Activated CD4-positive, alpha-beta T cell treated with anti-CD3 and anti-CD28 coated beads for 36 hours (primary cell): ENCODE data around the gene BACH1. TPM values are rescaled to one million over a fixed set of nuclear protein-coding genes. Genes with fewer than 3 reads are reported as not detected.
A peak's percentile ranks its signal among the peaks of the same experiment; 100 is the strongest.

Experiments
- ATAC-seq: fragments of 200-7000 bp; cut with Tn5 transposase; one replicate; pipeline ENCODE4 v1.10.0; 2021; ENCODE audit warnings: mild to moderate bottlenecking, moderate library complexity
- CTCF ChIA-PET: fragments of 350-600 bp; sonication (Branson Sonifier 250); formaldehyde crosslinking; loops from one replicate; lab custom pipeline; 2021; ENCODE audit warnings: antibody characterized with exemption; lab: Charles Lee
- POLR2A ChIA-PET: fragments of 350-600 bp; sonication (Branson Sonifier 250); formaldehyde crosslinking; loops from one replicate; lab custom pipeline; 2021; ENCODE audit warnings: antibody characterized with exemption, inconsistent platforms; lab: Charles Lee
- DNase-seq: peaks from one replicate; pipeline ENCODE4 v3.0.0-alpha.2; 2020
- H3K27ac Mint-ChIP-seq: one replicate; pipeline ENCODE4 v1.8.0; 2021; ENCODE audit warnings: mixed read lengths
- H3K27me3 Mint-ChIP-seq: one replicate; pipeline ENCODE4 v1.8.0; 2021; ENCODE audit warnings: mixed read lengths
- H3K36me3 Mint-ChIP-seq: one replicate; pipeline ENCODE4 v1.8.0; 2021; ENCODE audit warnings: low read depth, mixed read lengths
- H3K4me1 Mint-ChIP-seq: one replicate; pipeline ENCODE4 v1.8.0; 2021; ENCODE audit warnings: mixed read lengths
- H3K4me3 Mint-ChIP-seq: one replicate; pipeline ENCODE4 v1.8.0; 2021; ENCODE audit warnings: mild to moderate bottlenecking, moderate library complexity, mixed read lengths
- H3K9me3 Mint-ChIP-seq: one replicate; pipeline ENCODE4 v1.8.0; 2021; ENCODE audit warnings: low read depth, mixed read lengths
- intact Hi-C, 2 experiments: fragments of 100-400 bp; cut with DNase I in 1 of 2; cut with micrococcal nuclease in 1 of 2; formaldehyde crosslinking; loops; one replicate each; pipeline versions ENCODE4 v1.14.2 to v1.15.1; 2022 to 2024; cut with DNase I, micrococcal nuclease
- total RNA-seq, 2 experiments: library from RNA; stranded (reverse); gene quantifications; one replicate each; pipeline ENCODE4 v1.2.3, GENCODE V29; 2021

The BACH1 gene
- total RNA-seq, 2 experiments from 2014 or later: 24.1 to 27.0 TPM

- DNase-seq (no peak), ATAC-seq (no peak)
- no peaks in the 10 kb centered on the region for H3K27me3 Mint-ChIP-seq
- POLR2A ChIA-PET: no interaction called here
- no peak overlapping the region for H3K4me3 Mint-ChIP-seq
- no peak overlapping the region for H3K27ac Mint-ChIP-seq
- H3K4me1 Mint-ChIP-seq: peaks cover 22% of the 10 kb centered on the region
- H3K36me3 Mint-ChIP-seq: peaks cover 44% of the 10 kb centered on the region
- H3K9me3 Mint-ChIP-seq: no peaks in the 10 kb centered on the region
- CTCF ChIA-PET: interaction anchor here (1.0 kb wide), 1 partner anchor 16 kb away, joined by 3 read pairs; no protein-coding TSS in a partner anchor
- intact Hi-C loops: no loop called here
Observed at GRCh38 chr21:29330797-29331196, 32.1 kb downstream of the BACH1 start.

GRCh38 chr21:29332461-29333362, 34.0 kb downstream of the BACH1 start:
- Mint-ChIP-seq H3K27me3 (no peaks in the 10 kb centered on the region), H3K27ac (no peak overlapping the region), H3K9me3 (no peaks in the 10 kb centered on the region), H3K4me1 (peaks cover 20% of the 10 kb centered on the region), H3K4me3 (no peak overlapping the region), H3K36me3 (peaks cover 25% of the 10 kb centered on the region)
- ChIA-PET POLR2A (no interaction called here), CTCF (no interaction called here)
- DNase-seq: no peak
- intact Hi-C loops: no loop called here
- peak; percentile 86 for ATAC-seq

GRCh38 chr21:29333406-29333805, 34.7 kb downstream of the BACH1 start:
- intact Hi-C loops: no loop called here

DNA sequence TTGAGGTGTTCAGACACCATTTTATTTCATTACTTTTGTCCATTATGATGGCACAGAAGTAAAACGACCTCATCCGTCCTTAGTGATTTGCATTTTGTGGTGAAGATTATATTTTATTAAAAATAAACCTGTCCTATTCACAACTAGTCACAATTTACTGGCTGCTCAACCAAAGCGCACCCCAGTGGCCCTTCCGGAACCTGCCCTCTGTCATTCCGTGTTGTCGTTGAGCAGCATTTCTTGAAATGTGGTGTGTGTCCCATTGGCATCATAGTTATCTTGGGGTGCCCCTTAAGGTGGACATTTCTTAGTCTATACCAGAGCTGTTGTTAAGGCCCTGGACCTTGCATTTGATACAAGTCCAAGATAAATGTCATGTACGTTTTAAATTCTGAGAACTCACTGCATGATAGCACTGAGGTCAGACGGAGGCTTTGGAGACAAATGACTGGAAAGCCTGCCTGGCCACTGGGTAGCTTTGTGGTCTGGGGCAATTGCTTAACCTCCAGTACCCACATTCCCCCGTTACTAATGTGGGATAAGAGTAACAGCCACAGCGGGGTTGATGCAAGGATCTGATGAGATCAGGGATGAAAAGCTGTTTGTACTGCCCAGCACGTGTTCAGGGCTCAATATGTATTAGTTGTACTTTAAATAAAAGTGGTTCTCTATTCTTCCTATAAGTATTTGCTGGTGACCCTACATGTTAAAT, 36.2 kb downstream of the BACH1 start:
- no peak overlapping the region for H3K4me3 Mint-ChIP-seq
- POLR2A ChIA-PET: interaction anchor here (0.6 kb wide), 1 partner anchor 469 kb away, joined by 5 read pairs; no protein-coding TSS in a partner anchor
- no peak for DNase-seq
- ATAC-seq: peak; percentile 10
- no peak overlapping the region for H3K27ac Mint-ChIP-seq
- CTCF ChIA-PET: interaction anchor here (1.0 kb wide), 1 partner anchor 37 kb away, joined by 4 read pairs; no protein-coding TSS in a partner anchor
- H3K27me3 Mint-ChIP-seq: no peaks in the 10 kb centered on the region
- peaks cover 20% of the 10 kb centered on the region for H3K36me3 Mint-ChIP-seq
- intact Hi-C loops: no loop called here
- no peaks in the 10 kb centered on the region for H3K9me3 Mint-ChIP-seq
- H3K4me1 Mint-ChIP-seq: peaks cover 24% of the 10 kb centered on the region

More at GRCh38 chr21:29333406-29333805, 34.7 kb downstream of the BACH1 start:
- no peak for DNase-seq
- no peak overlapping the region for H3K27ac Mint-ChIP-seq
- H3K9me3 Mint-ChIP-seq: no peaks in the 10 kb centered on the region
- ChIA-PET POLR2A (no interaction called here), CTCF (no interaction called here)
- ATAC-seq: no peak
- H3K27me3 Mint-ChIP-seq: no peaks in the 10 kb centered on the region
- peaks cover 20% of the 10 kb centered on the region for H3K4me1 Mint-ChIP-seq
- H3K4me3 Mint-ChIP-seq: no peak overlapping the region
- H3K36me3 Mint-ChIP-seq: peaks cover 24% of the 10 kb centered on the region

GRCh38 chr21:29335720-29336119, 37.0 kb downstream of the BACH1 start:
- POLR2A ChIA-PET: interaction anchor here (0.6 kb wide), 1 partner anchor 468 kb away, joined by 5 read pairs; no protein-coding TSS in a partner anchor
- no peak overlapping the region for H3K4me3 Mint-ChIP-seq
- H3K36me3 Mint-ChIP-seq: peaks cover 22% of the 10 kb centered on the region
- CTCF ChIA-PET: interaction anchor here (0.7 to 1.0 kb wide), 2 partner anchors 36 to 248 kb away, joined by 3 to 4 read pairs; no protein-coding TSS in a partner anchor
- ATAC-seq (no peak), DNase-seq (no peak)
- intact Hi-C loops: no loop called here
- H3K27me3 Mint-ChIP-seq: no peaks in the 10 kb centered on the region
- no peaks in the 10 kb centered on the region for H3K9me3 Mint-ChIP-seq
- no peak overlapping the region for H3K27ac Mint-ChIP-seq
- peaks cover 26% of the 10 kb centered on the region for H3K4me1 Mint-ChIP-seq

- POLR2A ChIA-PET: interaction anchor here (0.6 kb wide), 1 partner anchor 25 kb away, joined by 3 read pairs; no protein-coding TSS in a partner anchor
Observed at GRCh38 chr21:29338256-29338655, 39.5 kb downstream of the BACH1 start.

DNA sequence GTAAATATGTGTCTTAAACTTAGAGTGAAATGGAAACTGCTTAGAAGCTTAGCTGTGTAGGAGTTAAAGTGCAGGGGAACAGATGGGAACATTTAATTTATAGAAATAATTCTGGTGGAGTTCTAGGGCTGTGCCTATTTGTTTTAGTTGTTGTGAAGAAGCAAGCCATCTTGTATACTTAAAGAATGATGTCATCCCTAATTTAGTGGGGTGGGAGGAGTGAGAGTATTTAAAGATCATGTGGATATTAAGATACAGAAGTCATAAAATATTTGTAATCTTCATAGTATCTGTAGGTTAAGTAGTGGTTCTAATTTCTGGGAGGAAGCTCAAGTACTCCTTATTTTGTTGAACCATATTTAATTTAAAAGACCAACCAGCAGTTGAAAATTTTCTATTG, 41.5 kb downstream of the BACH1 start:
- no peak overlapping the region for H3K27ac Mint-ChIP-seq
- ATAC-seq (no peak), DNase-seq (no peak)
- H3K27me3 Mint-ChIP-seq: no peaks in the 10 kb centered on the region
- intact Hi-C loops: no loop called here
- H3K9me3 Mint-ChIP-seq: no peaks in the 10 kb centered on the region
- POLR2A ChIA-PET: interaction anchor here (0.6 kb wide), 1 partner anchor 8 kb away, joined by 3 read pairs; no protein-coding TSS in a partner anchor
- H3K4me3 Mint-ChIP-seq: no peak overlapping the region
- H3K4me1 Mint-ChIP-seq: peaks cover 39% of the 10 kb centered on the region
- CTCF ChIA-PET: interaction anchor here (0.6 to 1.2 kb wide), 5 partner anchors 8 to 40 kb away, joined by 3 to 9 read pairs (median 3); no protein-coding TSS in a partner anchor
- H3K36me3 Mint-ChIP-seq: peaks cover 15% of the 10 kb centered on the region

More at GRCh38 chr21:29338256-29338655, 39.5 kb downstream of the BACH1 start:
- CTCF ChIA-PET: interaction anchor here (0.9 to 2.2 kb wide), 3 partner anchors 12 to 93 kb away, joined by 3 to 6 read pairs (median 4); no protein-coding TSS in a partner anchor
- Mint-ChIP-seq H3K4me1 (peaks cover 32% of the 10 kb centered on the region), H3K27me3 (no peaks in the 10 kb centered on the region), H3K9me3 (no peaks in the 10 kb centered on the region), H3K36me3 (peaks cover 16% of the 10 kb centered on the region), H3K4me3 (no peak overlapping the region), H3K27ac (no peak overlapping the region)
- DNase-seq (no peak), ATAC-seq (no peak)
- intact Hi-C loops: no loop called here

- Mint-ChIP-seq H3K36me3 (peaks cover 15% of the 10 kb centered on the region), H3K9me3 (no peaks in the 10 kb centered on the region), H3K4me3 (peak overlapping the region; percentile 29), H3K4me1 (peaks cover 42% of the 10 kb centered on the region), H3K27me3 (no peaks in the 10 kb centered on the region), H3K27ac (peak overlapping the region; percentile 79)
- peak; percentile 79 for DNase-seq
- CTCF ChIA-PET: interaction anchor here (0.6 to 3.2 kb wide), 4 partner anchors 29 to 507 kb away, joined by 3 to 15 read pairs (median 4); no protein-coding TSS in a partner anchor
- intact Hi-C loops: loop anchor here (1.0 to 2.0 kb wide), 4 partner anchors 29 to 109 kb away; no protein-coding TSS in a partner anchor
- POLR2A ChIA-PET: interaction anchor here (0.6 to 1.0 kb wide), 3 partner anchors 19 to 109 kb away, joined by 3 to 6 read pairs (median 3); no protein-coding TSS in a partner anchor
- peak; percentile 94 for ATAC-seq
Observed at GRCh38 chr21:29342363-29342957, 43.7 kb downstream of the BACH1 start.

GRCh38 chr21:29343519-29343918, 44.8 kb downstream of the BACH1 start:
- POLR2A ChIA-PET: interaction anchor here (0.8 kb wide), 1 partner anchor 44 kb away, joined by 3 read pairs; no protein-coding TSS in a partner anchor
- CTCF ChIA-PET: interaction anchor here (1.2 to 3.2 kb wide), 3 partner anchors 28 to 118 kb away, joined by 3 to 15 read pairs (median 3); no protein-coding TSS in a partner anchor

GRCh38 chr21:29346281-29346680, 47.6 kb downstream of the BACH1 start:
- CTCF ChIA-PET: interaction anchor here (1.1 to 1.3 kb wide), 2 partner anchors 13 to 25 kb away, joined by 4 to 5 read pairs; no protein-coding TSS in a partner anchor
- intact Hi-C loops: loop anchor here (5.0 kb wide), 3 partner anchors 114 to 274 kb away; partner anchors contain the start of gene CCT8 (in 1 of the 2)
- H3K9me3 Mint-ChIP-seq: no peaks in the 10 kb centered on the region
- POLR2A ChIA-PET: interaction anchor here (0.7 kb wide), 1 partner anchor 10 kb away, joined by 6 read pairs; no protein-coding TSS in a partner anchor
- H3K27ac Mint-ChIP-seq: no peak overlapping the region
- DNase-seq (no peak), ATAC-seq (no peak)
- no peaks in the 10 kb centered on the region for H3K27me3 Mint-ChIP-seq
- no peak overlapping the region for H3K4me3 Mint-ChIP-seq
- H3K4me1 Mint-ChIP-seq: peaks cover 50% of the 10 kb centered on the region
- peaks cover 12% of the 10 kb centered on the region for H3K36me3 Mint-ChIP-seq

More at GRCh38 chr21:29343519-29343918, 44.8 kb downstream of the BACH1 start:
- DNase-seq: no peak
- intact Hi-C loops: loop anchor here in 1 of 2 experiments (2.0 kb wide), 1 partner anchor 35 kb away; no protein-coding TSS in a partner anchor
- Mint-ChIP-seq H3K4me1 (peaks cover 53% of the 10 kb centered on the region), H3K36me3 (peaks cover 15% of the 10 kb centered on the region), H3K4me3 (no peak overlapping the region), H3K9me3 (no peaks in the 10 kb centered on the region), H3K27me3 (no peaks in the 10 kb centered on the region), H3K27ac (no peak overlapping the region)
- ATAC-seq: no peak
